CD4-positive, alpha-beta T cell treated with Interleukin-4 for 1 hour (primary cell): Measurements from ENCODE around the gene ANO7.
"Not testable (repeated sequence)": the region's sequence is repeated elsewhere in the genome, so short reads cannot be mapped to it uniquely, and the experiment has no call there.

ENCODE experiments used
- DNase-seq, 2 donors: peaks; one replicate each; pipeline ENCODE4 v3.0.0-alpha.2; 2020 to 2022

Gene ANO7

GRCh38 chr2:241191081-241191480 lies 2.6 kb downstream of the ANO7 start:
- no peak for DNase-seq

GRCh38 chr2:241193271-241193670 lies 4.8 kb downstream of the ANO7 start:
- DNase-seq, result no peak

GRCh38 chr2:241194811-241195210 lies 6.3 kb downstream of the ANO7 start:
- no peak for DNase-seq

- DNase-seq, result no peak
Measured at GRCh38 chr2:241195506-241196130, 7.1 kb downstream of the ANO7 start.

- not testable (repeated sequence) for DNase-seq
Measured at GRCh38 chr2:241197246-241197645, 8.8 kb downstream of the ANO7 start.

- no peak for DNase-seq
Measured at GRCh38 chr2:241197947-241198346, 9.5 kb downstream of the ANO7 start.

GRCh38 chr2:241198381-241199279 lies 10.2 kb downstream of the ANO7 start:
- DNase-seq, result no peak

- DNase-seq, result no peak
Measured at GRCh38 chr2:241199286-241199685, 10.8 kb downstream of the ANO7 start.

- DNase-seq, result no peak
Measured at GRCh38 chr2:241199897-241200821, 11.7 kb downstream of the ANO7 start.

- no peak for DNase-seq
Measured at GRCh38 chr2:241200822-241201395, 12.4 kb downstream of the ANO7 start.

- DNase-seq, result no peak
Measured at GRCh38 chr2:241201445-241202267, 13.2 kb downstream of the ANO7 start.

- no peak for DNase-seq
Measured at GRCh38 chr2:241202268-241202585, 13.8 kb downstream of the ANO7 start.

- DNase-seq, result no peak
Measured at GRCh38 chr2:241202681-241203080, 14.2 kb downstream of the ANO7 start.

- DNase-seq, result no peak
Measured at GRCh38 chr2:241203218-241204009, 14.9 kb downstream of the ANO7 start.

- no peak for DNase-seq
Measured at GRCh38 chr2:241204010-241204384, 15.5 kb downstream of the ANO7 start.

- DNase-seq, result no peak
Measured at GRCh38 chr2:241204490-241204889, 16.0 kb downstream of the ANO7 start.

GRCh38 chr2:241205086-241205485 lies 16.6 kb downstream of the ANO7 start:
- no peak for DNase-seq

GRCh38 chr2:241207151-241207550 lies 18.7 kb downstream of the ANO7 start:
- no peak for DNase-seq

- DNase-seq, result no peak
Measured at GRCh38 chr2:241207641-241208040, 19.2 kb downstream of the ANO7 start.

- no peak for DNase-seq
Measured at GRCh38 chr2:241208058-241208457, 19.6 kb downstream of the ANO7 start.

GRCh38 chr2:241209271-241209670 lies 20.8 kb downstream of the ANO7 start:
- DNase-seq, result no peak
